ENCODE data around the gene IPCEF1. TPM values are rescaled to one million over a fixed set of nuclear protein-coding genes. Genes with fewer than 3 reads are reported as not detected.

The IPCEF1 gene
- total RNA-seq, 2 donors from 2014 or later, result 0.90 to 1.2 TPM

DNA sequence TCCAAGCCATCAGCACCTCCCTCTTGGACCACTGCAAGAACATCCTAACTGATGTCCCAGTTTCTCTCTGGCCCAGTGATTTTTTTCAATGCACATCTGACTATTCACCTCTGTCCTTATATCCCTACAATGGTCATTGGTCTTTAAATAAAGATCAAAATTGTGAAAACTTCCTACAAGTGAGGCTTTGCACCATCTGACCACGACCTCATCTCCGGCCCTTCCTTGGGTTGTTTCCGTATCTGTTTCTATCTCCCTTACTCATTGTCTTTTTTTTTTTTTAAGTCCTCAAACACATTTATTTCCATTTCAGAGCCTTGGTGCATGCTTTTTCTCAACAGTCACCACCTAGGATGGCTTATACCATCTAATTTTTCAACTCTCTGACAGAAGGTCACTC is 88.1 kb downstream of the IPCEF1 start:
- H3K9ac ChIP-seq (ENCODE audit: low read depth in 2 of 2, low read length in 2 of 2), result no peak overlapping the region
- no peak for DNase-seq
- H3K27me3 ChIP-seq, result no peaks in the 10 kb centered on the region
- H3K27ac ChIP-seq, result no peak overlapping the region
- intact Hi-C loops (cut with DNase I), result no loop called here
- H3K4me3 ChIP-seq, result no peak overlapping the region
- H3K9me3 ChIP-seq, result no peaks in the 10 kb centered on the region
- no peaks in the 10 kb centered on the region for H3K4me1 ChIP-seq
- TF ChIP-seq, protein P1, sequence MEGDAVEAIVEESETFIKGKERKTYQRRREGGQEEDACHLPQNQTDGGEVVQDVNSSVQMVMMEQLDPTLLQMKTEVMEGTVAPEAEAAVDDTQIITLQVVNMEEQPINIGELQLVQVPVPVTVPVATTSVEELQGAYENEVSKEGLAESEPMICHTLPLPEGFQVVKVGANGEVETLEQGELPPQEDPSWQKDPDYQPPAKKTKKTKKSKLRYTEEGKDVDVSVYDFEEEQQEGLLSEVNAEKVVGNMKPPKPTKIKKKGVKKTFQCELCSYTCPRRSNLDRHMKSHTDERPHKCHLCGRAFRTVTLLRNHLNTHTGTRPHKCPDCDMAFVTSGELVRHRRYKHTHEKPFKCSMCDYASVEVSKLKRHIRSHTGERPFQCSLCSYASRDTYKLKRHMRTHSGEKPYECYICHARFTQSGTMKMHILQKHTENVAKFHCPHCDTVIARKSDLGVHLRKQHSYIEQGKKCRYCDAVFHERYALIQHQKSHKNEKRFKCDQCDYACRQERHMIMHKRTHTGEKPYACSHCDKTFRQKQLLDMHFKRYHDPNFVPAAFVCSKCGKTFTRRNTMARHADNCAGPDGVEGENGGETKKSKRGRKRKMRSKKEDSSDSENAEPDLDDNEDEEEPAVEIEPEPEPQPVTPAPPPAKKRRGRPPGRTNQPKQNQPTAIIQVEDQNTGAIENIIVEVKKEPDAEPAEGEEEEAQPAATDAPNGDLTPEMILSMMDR (IDR thresholded peaks at IDR 0.05), result no peak
- H3K36me3 ChIP-seq, result no peaks in the 10 kb centered on the region

DNA sequence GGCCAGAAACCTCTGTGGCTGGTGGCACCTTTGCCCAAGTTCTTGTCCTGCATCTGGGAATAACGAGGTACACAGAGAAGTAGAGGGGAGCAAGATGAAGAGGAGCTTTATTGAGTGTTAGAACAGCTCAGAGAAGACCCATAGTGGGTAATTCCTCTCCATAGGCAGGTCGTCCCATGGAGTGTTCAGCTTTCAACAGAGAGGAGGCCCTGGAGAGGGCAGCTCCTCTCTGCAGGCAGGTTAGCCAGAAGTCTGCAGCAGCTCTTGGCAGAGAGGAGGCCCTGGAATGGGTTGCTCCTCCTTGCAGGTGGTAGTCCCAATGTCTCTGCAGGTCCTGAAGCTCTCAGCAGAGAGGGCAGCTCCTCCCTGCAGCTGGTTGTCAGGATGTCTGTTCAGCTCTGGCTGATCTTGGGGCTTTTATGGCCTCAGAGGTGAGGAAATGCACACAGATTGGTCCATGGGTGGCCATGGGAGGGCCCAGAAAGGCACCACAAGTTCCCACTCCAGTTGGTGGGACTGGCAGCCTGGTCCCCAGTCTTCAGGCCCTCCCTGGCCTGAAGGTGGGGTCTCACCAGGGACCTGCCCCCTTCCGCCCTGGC is 89.0 kb downstream of the IPCEF1 start:
- H3K36me3 ChIP-seq, result no peaks in the 10 kb centered on the region
- TF ChIP-seq, protein P1 (IDR thresholded peaks at IDR 0.05), result no peak
- H3K4me3 ChIP-seq, result no peak overlapping the region
- no peak overlapping the region for H3K9ac ChIP-seq (ENCODE audit: low read depth in 2 of 2, low read length in 2 of 2)
- DNase-seq, result no peak
- no peaks in the 10 kb centered on the region for H3K9me3 ChIP-seq
- H3K27me3 ChIP-seq, result no peaks in the 10 kb centered on the region
- no peak overlapping the region for H3K27ac ChIP-seq
- no peaks in the 10 kb centered on the region for H3K4me1 ChIP-seq
- intact Hi-C loops (cut with DNase I), result no loop called here

DNA sequence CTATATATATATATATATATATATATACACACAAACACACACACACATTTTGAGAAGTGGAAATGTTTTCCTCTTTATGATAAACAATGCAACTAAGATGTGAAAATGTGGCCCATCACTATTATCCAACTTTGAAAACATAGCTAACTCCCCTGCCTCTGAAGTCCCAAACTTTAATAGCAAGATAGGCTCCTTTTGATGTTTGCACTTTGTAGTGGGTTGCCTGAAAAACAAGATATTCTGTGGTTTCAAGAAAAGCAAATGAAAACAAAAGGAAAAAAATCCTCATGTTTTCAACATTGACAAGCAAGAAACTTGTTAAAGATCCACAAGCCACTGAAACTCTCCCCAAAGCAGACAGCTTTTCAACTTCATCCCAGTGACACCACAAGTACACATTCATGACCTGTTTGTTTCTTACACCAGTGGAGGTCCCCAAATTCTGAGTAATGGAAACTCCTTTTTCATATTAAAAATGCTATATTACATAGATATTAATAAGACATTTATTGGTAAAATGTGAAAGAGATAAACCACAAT is 90.0 kb downstream of the IPCEF1 start:
- Histone ChIP-seq H3K36me3 (no peaks in the 10 kb centered on the region), H3K27me3 (no peaks in the 10 kb centered on the region), H3K9me3 (no peaks in the 10 kb centered on the region), H3K27ac (no peak overlapping the region), H3K9ac (ENCODE audit: low read depth in 2 of 2, low read length in 2 of 2) (no peak overlapping the region), H3K4me3 (no peak overlapping the region), H3K4me1 (no peaks in the 10 kb centered on the region)
- TF ChIP-seq, protein P1 (IDR thresholded peaks at IDR 0.05), result no peak
- intact Hi-C loops (cut with DNase I), result no loop called here
- DNase-seq, result no peak

DNA sequence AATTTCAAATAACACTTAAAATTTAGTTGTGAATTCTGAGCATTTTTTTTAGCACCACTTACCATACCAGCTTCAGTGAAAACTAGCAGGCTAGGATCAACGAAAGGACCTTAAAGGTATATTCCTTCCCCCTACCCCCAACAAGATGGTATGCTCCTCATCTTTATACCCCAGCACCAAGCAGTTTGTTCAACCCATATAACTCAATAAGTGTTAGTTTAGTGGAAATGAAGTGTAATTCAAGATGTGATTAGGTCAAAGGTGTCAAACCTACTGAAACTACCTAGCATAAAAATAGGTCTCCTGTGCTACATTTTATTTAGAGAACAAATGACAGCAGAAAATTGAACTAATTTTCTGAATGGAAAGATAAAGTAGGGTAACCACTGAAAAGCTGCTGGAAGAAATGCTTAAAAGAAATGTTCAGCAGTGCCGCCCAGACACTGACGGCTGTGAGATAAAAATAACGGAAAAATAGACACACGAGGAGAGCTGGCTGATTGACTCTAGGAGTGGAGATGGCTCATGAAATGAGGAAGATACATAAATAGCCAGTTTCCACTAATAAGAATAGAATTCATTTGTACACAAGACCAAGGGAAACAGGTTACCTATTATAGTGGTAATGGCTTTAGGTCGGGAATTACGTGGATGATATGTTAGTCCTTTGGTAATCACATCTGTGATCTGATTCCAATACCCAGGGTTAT is 94.8 kb downstream of the IPCEF1 start:
- intact Hi-C loops (cut with DNase I), result no loop called here
- TF ChIP-seq, protein P1 (IDR thresholded peaks at IDR 0.05), result no peak
- H3K36me3 ChIP-seq, result no peaks in the 10 kb centered on the region

DNA sequence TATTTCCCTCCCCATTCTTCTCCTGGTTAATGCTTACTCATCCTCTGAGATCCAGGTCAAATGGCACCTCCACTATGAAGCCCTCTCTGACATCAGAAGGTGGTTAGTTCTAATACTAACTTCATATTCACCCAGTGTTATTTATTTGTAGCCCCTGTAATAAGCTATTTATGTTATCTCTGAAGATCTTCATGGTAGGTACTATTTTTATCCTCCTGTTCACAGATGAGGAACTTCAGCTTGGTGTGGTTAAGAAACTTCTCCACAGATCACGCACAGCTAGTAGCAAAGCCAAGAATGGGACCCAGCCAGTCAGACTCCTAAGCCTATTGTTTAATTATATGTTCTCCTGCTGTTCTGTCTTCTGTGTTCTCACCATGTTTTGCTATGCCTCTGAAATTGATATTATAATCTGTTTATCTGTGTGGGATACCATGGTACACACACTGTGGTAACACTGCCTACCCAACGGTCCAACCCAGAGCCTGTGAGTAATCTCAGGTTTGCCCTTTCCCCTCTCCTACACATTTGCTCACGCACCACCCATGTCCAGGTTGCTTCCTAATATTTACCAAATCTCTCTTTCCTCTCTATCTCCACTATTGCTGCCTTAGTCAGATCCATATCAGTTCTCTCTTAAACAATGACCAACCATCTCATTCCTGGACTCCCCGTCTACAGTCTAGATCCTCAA is 98.4 kb downstream of the IPCEF1 start:
- no peak for DNase-seq
- no peak overlapping the region for H3K4me3 ChIP-seq
- TF ChIP-seq, protein P1 (IDR thresholded peaks at IDR 0.05), result no peak
- no peaks in the 10 kb centered on the region for H3K27me3 ChIP-seq
- no peak overlapping the region for H3K9ac ChIP-seq (ENCODE audit: low read depth in 2 of 2, low read length in 2 of 2)
- H3K9me3 ChIP-seq, result no peaks in the 10 kb centered on the region
- H3K4me1 ChIP-seq, result no peaks in the 10 kb centered on the region
- no peaks in the 10 kb centered on the region for H3K36me3 ChIP-seq
- no peak overlapping the region for H3K27ac ChIP-seq
- intact Hi-C loops (cut with DNase I), result no loop called here

More for the DNA sequence above, 94.8 kb downstream of the IPCEF1 start:
- H3K9me3 ChIP-seq, result no peaks in the 10 kb centered on the region
- no peak overlapping the region for H3K27ac ChIP-seq
- no peaks in the 10 kb centered on the region for H3K27me3 ChIP-seq
- H3K4me1 ChIP-seq, result no peaks in the 10 kb centered on the region
- no peak overlapping the region for H3K4me3 ChIP-seq
- no peak for DNase-seq
- no peak overlapping the region for H3K9ac ChIP-seq (ENCODE audit: low read depth in 2 of 2, low read length in 2 of 2)

Data from colonic mucosa (tissue), 4 donors.